Loucy (cell line): ENCODE results near the gene PGAP6.
A peak's percentile ranks its signal among the peaks of the same experiment; 100 is the strongest.

Source experiments
- H2AFZ ChIP-seq: fragments of 200-600 bp; sonication (generic); 2 replicates; pipeline ENCODE4 v1.6.0; 2016; ENCODE audit warnings: antibody characterized with exemption, mild to moderate bottlenecking, low read length, moderate library complexity
- H3F3A ChIP-seq: fragments of 200-600 bp; 2 replicates; pipeline ENCODE4 v1.6.0; 2016; ENCODE audit warnings: antibody characterized with exemption, low read depth, mild to moderate bottlenecking
- H3K27me3 ChIP-seq: fragments of 200-600 bp; sonication (generic); 2 replicates; pipeline ENCODE4 v1.6.1; 2014; ENCODE audit warnings: low read length, mild to moderate bottlenecking; ENCODE audit not compliant: insufficient read depth, poor library complexity, severe bottlenecking
- H3K36me3 ChIP-seq: fragments of 200-600 bp; sonication (generic); 2 replicates; pipeline ENCODE4 v1.6.1; 2016; ENCODE audit warnings: low read length; ENCODE audit not compliant: insufficient read depth
- H3K4me1 ChIP-seq: fragments of 200-600 bp; sonication (generic); 2 replicates; pipeline ENCODE4 v1.5.1; 2014; ENCODE audit warnings: low read length, mild to moderate bottlenecking; ENCODE audit not compliant: insufficient read depth, poor library complexity, severe bottlenecking
- H3K4me2 ChIP-seq: fragments of 200-600 bp; sonication (generic); 2 replicates; pipeline ENCODE4 v1.6.0; 2014; ENCODE audit warnings: antibody characterized with exemption, low read length, low read depth, mild to moderate bottlenecking; ENCODE audit not compliant: poor library complexity, severe bottlenecking
- H3K4me3 ChIP-seq: fragments of 200-600 bp; sonication (generic); 2 replicates; pipeline ENCODE4 v1.5.1; 2014; ENCODE audit warnings: low read length, mild to moderate bottlenecking, mixed read lengths; ENCODE audit not compliant: poor library complexity, severe bottlenecking
- H3K79me2 ChIP-seq: fragments of 200-600 bp; sonication (generic); 2 replicates; pipeline ENCODE4 v1.6.1; 2014; ENCODE audit warnings: low read length; ENCODE audit not compliant: insufficient read depth
- H3K9ac ChIP-seq: fragments of 200-600 bp; sonication (generic); 2 replicates; pipeline ENCODE4 v1.6.0; 2014; ENCODE audit warnings: mild to moderate bottlenecking, low read depth, low read length, moderate library complexity; ENCODE audit not compliant: poor library complexity, severe bottlenecking
- H3K9me2 ChIP-seq: fragments of 200-600 bp; sonication (generic); replicated peaks from 2 replicates; pipeline ENCODE4 v1.6.1; 2016; ENCODE audit warnings: low read depth, low read length, mixed read lengths
- H3K9me3 ChIP-seq: fragments of 200-600 bp; sonication (generic); 2 replicates; pipeline ENCODE4 v1.6.1; 2014; ENCODE audit warnings: mild to moderate bottlenecking, antibody characterized with exemption, low read length, low read depth; ENCODE audit not compliant: insufficient read depth
- H4K20me1 ChIP-seq: fragments of 200-600 bp; sonication (generic); 2 replicates; pipeline ENCODE4 v1.6.0; 2014; ENCODE audit warnings: antibody characterized with exemption, low read length, mild to moderate bottlenecking; ENCODE audit not compliant: insufficient read depth, poor library complexity, severe bottlenecking
- CTCF ChIP-seq: fragments of 200-600 bp; sonication (generic); conservative IDR thresholded peaks from 2 replicates; pipeline ENCODE4 v1.5.1; 2014; ENCODE audit warnings: mild to moderate bottlenecking, antibody characterized with exemption, low read length
- EZH2phosphoT487 ChIP-seq: fragments of 200-600 bp; IDR thresholded peaks from 2 replicates; pipeline ENCODE4 v1.6.1; 2018; ENCODE audit warnings: antibody characterized with exemption, mild to moderate bottlenecking, moderate library complexity, borderline replicate concordance

Gene PGAP6

GRCh38 chr16:381789-382717 lies at the start of gene PGAP6:
TSS of gene PGAP6 (minus strand) at chr16:381978. CDS start at chr16:381821, 157 bp downstream.
- H4K20me1 ChIP-seq, result no peaks in the 10 kb centered on the region
- H3K4me3 ChIP-seq, result peak within 1 kb of the TSS; percentile 78
- peak within 1 kb of the TSS; percentile 64; the same call in 1 of the 2 replicates for H2AFZ ChIP-seq
- no peaks in the 10 kb centered on the region for H3K9me2 ChIP-seq
- H3K9me3 ChIP-seq, result no peaks in the 10 kb centered on the region
- no peaks in the 10 kb centered on the region for H3K36me3 ChIP-seq
- peak within 1 kb of the TSS; percentile 77 for H3K9ac ChIP-seq
- peaks cover 18% of the 10 kb centered on the region for H3K4me1 ChIP-seq
- no peaks in the 10 kb centered on the region for H3F3A ChIP-seq
- H3K79me2 ChIP-seq, result peaks cover 21% of the 10 kb centered on the region
- no peaks in the 10 kb centered on the region for H3K27me3 ChIP-seq
- TF ChIP-seq EZH2phosphoT487 (no peak), CTCF (no peak)
- H3K4me2 ChIP-seq, result peak within 1 kb of the TSS; percentile 79

- Histone ChIP-seq H3K9me2 (no peaks in the 10 kb centered on the region), H3F3A (no peaks in the 10 kb centered on the region), H4K20me1 (peaks cover 6% of the 10 kb centered on the region), H3K4me3 (no peak overlapping the region), H3K9me3 (no peaks in the 10 kb centered on the region), H3K27me3 (no peaks in the 10 kb centered on the region), H3K9ac (no peak overlapping the region), H2AFZ (no peak overlapping the region), H3K36me3 (no peaks in the 10 kb centered on the region), H3K4me1 (peaks cover 15% of the 10 kb centered on the region), H3K4me2 (peak overlapping the region; percentile 85), H3K79me2 (peaks cover 21% of the 10 kb centered on the region)
- TF ChIP-seq CTCF (no peak), EZH2phosphoT487 (no peak)
These were observed 49.1 kb upstream of the PGAP6 start for GRCh38 chr16:430904-431303.

- H3K9ac ChIP-seq, result peak overlapping the region; percentile 70
- H3K36me3 ChIP-seq, result no peaks in the 10 kb centered on the region
- peaks cover 21% of the 10 kb centered on the region for H3K79me2 ChIP-seq
- no peaks in the 10 kb centered on the region for H3K9me2 ChIP-seq
- no peaks in the 10 kb centered on the region for H3F3A ChIP-seq
- TF ChIP-seq CTCF (no peak), EZH2phosphoT487 (no peak)
- H3K4me2 ChIP-seq, result peak overlapping the region; percentile 85
- H3K27me3 ChIP-seq, result no peaks in the 10 kb centered on the region
- H3K9me3 ChIP-seq, result no peaks in the 10 kb centered on the region
- H3K4me3 ChIP-seq, result peak overlapping the region; percentile 73
- peaks cover 6% of the 10 kb centered on the region for H4K20me1 ChIP-seq
- peaks cover 15% of the 10 kb centered on the region for H3K4me1 ChIP-seq
- H2AFZ ChIP-seq, result no peak overlapping the region
These were observed 45.5 kb upstream of the PGAP6 start for GRCh38 chr16:427250-427649.
